ENCODE measurements around the gene ATP5MK. TPM values are rescaled to one million over a fixed set of nuclear protein-coding genes. Genes with fewer than 3 reads are reported as not detected.

The ATP5MK gene
- total RNA-seq, 1 experiment from 2014 or later = 307 TPM

DNA sequence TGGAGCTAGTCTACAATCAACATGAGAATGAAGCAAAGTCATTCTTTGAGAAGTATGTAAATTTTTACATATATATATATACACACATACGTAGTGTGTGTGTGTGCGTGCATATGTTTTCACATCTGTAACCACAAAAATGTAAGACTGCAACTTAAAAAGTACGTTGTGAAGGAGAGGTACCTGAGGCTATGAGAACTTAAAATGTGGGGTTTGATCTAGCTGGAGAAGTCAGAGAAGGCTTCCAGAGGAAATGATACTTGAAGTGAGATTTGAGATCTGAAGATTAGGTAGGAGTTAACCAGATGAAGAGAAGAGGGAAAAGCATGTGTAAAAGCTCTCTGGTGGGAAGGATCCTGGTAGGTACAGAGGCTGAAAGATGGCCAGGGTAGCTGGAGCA, 22.7 kb downstream of the ATP5MK start:
- Mint-ChIP-seq H3K9me3 (no peaks in the 10 kb centered on the region), H3K4me3 (no peak overlapping the region), H3K4me1 (peaks cover 2% of the 10 kb centered on the region; the same call in 1 of the 2 replicates), H3K27me3 (ENCODE audit: low read depth) (no peaks in the 10 kb centered on the region), H3K36me3 (peaks cover 20% of the 10 kb centered on the region), H3K27ac (no peak overlapping the region)
- POLR2A ChIA-PET = no interaction called here
- TF ChIP-seq ZNF121 (CRISPR knock-in tag; IDR thresholded peaks at IDR 0.05) = no peak
- TF ChIP-seq, protein P1, sequence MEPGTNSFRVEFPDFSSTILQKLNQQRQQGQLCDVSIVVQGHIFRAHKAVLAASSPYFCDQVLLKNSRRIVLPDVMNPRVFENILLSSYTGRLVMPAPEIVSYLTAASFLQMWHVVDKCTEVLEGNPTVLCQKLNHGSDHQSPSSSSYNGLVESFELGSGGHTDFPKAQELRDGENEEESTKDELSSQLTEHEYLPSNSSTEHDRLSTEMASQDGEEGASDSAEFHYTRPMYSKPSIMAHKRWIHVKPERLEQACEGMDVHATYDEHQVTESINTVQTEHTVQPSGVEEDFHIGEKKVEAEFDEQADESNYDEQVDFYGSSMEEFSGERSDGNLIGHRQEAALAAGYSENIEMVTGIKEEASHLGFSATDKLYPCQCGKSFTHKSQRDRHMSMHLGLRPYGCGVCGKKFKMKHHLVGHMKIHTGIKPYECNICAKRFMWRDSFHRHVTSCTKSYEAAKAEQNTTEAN (CRISPR knock-in tag; IDR thresholded peaks at IDR 0.05) = no peak
- ATAC-seq = no peak
- CTCF ChIA-PET = no interaction called here
- DNase-seq (ENCODE audit: low spot score) = no peak

DNA sequence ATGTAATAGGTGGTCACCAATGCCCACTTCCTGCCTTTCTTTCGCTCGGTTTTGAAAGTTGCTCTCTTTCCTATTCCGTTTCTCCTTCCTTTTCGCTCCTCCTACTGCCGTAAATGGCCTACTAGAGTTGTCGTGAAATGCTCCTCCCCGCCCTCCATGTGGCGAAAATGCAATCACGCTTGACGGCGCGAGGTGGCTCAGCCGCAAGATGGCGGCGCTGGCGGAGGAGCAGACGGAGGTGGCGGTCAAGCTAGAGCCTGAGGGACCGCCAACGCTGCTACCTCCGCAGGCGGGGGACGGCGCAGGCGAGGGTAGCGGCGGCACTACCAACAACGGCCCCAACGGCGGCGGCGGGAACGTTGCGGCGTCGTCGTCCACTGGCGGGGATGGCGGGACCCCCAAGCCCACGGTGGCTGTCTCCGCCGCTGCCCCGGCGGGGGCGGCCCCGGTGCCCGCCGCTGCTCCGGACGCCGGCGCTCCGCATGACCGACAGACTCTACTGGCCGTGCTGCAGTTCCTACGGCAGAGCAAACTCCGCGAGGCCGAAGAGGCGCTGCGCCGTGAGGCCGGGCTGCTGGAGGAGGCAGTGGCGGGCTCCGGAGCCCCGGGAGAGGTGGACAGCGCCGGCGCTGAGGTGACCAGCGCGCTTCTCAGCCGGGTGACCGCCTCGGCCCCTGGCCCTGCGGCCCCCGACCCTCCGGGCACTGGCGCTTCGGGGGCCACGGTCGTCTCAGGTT, 28.3 kb downstream of the ATP5MK start, which contains the start of gene TAF5:
Gene TAF5, plus strand, starts transcription at position 195 of the 737 bp plus-strand sequence. Its CDS starts 14 bp downstream, at position 209.
- Mint-ChIP-seq H3K9me3 (peaks cover 3% of the 10 kb centered on the region; the same call in 1 of the 2 replicates), H3K4me1 (peaks cover 5% of the 10 kb centered on the region; the same call in 1 of the 2 replicates)
- CTCF ChIA-PET = interaction anchor here (1.4 kb wide), 1 partner anchor 117 kb away, joined by 4 read pairs; no protein-coding TSS in a partner anchor
- peak; percentile 93 for TF ChIP-seq ARID4B (CRISPR knock-in tag; IDR thresholded peaks at IDR 0.05; ENCODE audit: borderline replicate concordance)
- TF ChIP-seq ATF2 (CRISPR knock-in tag; IDR thresholded peaks at IDR 0.05; ENCODE audit: borderline replicate concordance, low read depth) = no peak
- TF ChIP-seq RORB (CRISPR knock-in tag; IDR thresholded peaks at IDR 0.05) = no peak
- no peak for TF ChIP-seq JAZF1 (CRISPR knock-in tag; IDR thresholded peaks at IDR 0.05)
- TF ChIP-seq ETV6 (CRISPR knock-in tag; IDR thresholded peaks at IDR 0.05) = peak; percentile 95
- TF ChIP-seq MYBL2 (CRISPR knock-in tag; IDR thresholded peaks at IDR 0.05) = peak; percentile 42; the same call in 1 of the 2 replicates
- TF ChIP-seq ZNF232 (CRISPR knock-in tag; IDR thresholded peaks at IDR 0.05) = peak; percentile 87
- no peak for TF ChIP-seq SOX15 (CRISPR knock-in tag; IDR thresholded peaks at IDR 0.05)
- peak; percentile 92 for TF ChIP-seq TEAD1 (CRISPR knock-in tag; IDR thresholded peaks at IDR 0.05)
- peak; percentile 89 for TF ChIP-seq SP1 (CRISPR knock-in tag; conservative IDR thresholded peaks at IDR 0.05)
- peak; percentile 96 for TF ChIP-seq FOXK1 (CRISPR knock-in tag; IDR thresholded peaks at IDR 0.05)
- TF ChIP-seq ZMAT4 (CRISPR knock-in tag; IDR thresholded peaks at IDR 0.05) = no peak
- no peak for TF ChIP-seq EMX1 (CRISPR knock-in tag; IDR thresholded peaks at IDR 0.05)
- TF ChIP-seq NFYB (CRISPR knock-in tag; conservative IDR thresholded peaks at IDR 0.05; ENCODE audit: low read depth) = 0 out of 2 replicates have a peak, but pooled peaks have one; percentile 17
- TF ChIP-seq ZNF138 (CRISPR knock-in tag; conservative IDR thresholded peaks at IDR 0.05) = peak; percentile 51; the same call in 1 of the 2 replicates
- TF ChIP-seq FOXP1 (CRISPR knock-in tag; IDR thresholded peaks at IDR 0.05; ENCODE audit: borderline replicate concordance) = peak; percentile 93
- TF ChIP-seq, protein P1 (CRISPR knock-in tag; IDR thresholded peaks at IDR 0.05) = peak; percentile 43; the same call in 1 of the 2 replicates
- peak; percentile 74 for TF ChIP-seq CREM (CRISPR knock-in tag; IDR thresholded peaks at IDR 0.05)
- TF ChIP-seq, protein P2, sequence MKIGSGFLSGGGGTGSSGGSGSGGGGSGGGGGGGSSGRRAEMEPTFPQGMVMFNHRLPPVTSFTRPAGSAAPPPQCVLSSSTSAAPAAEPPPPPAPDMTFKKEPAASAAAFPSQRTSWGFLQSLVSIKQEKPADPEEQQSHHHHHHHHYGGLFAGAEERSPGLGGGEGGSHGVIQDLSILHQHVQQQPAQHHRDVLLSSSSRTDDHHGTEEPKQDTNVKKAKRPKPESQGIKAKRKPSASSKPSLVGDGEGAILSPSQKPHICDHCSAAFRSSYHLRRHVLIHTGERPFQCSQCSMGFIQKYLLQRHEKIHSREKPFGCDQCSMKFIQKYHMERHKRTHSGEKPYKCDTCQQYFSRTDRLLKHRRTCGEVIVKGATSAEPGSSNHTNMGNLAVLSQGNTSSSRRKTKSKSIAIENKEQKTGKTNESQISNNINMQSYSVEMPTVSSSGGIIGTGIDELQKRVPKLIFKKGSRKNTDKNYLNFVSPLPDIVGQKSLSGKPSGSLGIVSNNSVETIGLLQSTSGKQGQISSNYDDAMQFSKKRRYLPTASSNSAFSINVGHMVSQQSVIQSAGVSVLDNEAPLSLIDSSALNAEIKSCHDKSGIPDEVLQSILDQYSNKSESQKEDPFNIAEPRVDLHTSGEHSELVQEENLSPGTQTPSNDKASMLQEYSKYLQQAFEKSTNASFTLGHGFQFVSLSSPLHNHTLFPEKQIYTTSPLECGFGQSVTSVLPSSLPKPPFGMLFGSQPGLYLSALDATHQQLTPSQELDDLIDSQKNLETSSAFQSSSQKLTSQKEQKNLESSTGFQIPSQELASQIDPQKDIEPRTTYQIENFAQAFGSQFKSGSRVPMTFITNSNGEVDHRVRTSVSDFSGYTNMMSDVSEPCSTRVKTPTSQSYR (CRISPR knock-in tag; IDR thresholded peaks at IDR 0.05) = no peak
- no peak; the same call in 1 of the 2 replicates for TF ChIP-seq ESRRA (CRISPR knock-in tag; IDR thresholded peaks at IDR 0.05; ENCODE audit: borderline replicate concordance)
- TF ChIP-seq NR3C1 (CRISPR knock-in tag; conservative IDR thresholded peaks at IDR 0.05; ENCODE audit: low read depth) = no peak

More for the DNA sequence above, 28.3 kb downstream of the ATP5MK start, which contains the start of gene TAF5:
- H3K36me3 Mint-ChIP-seq = no peaks in the 10 kb centered on the region
- peak; percentile 94 for DNase-seq (ENCODE audit: low spot score)
- POLR2A ChIA-PET = interaction anchor here (0.5 to 0.6 kb wide), 2 partner anchors 18 to 194 kb away, joined by 3 to 4 read pairs; no protein-coding TSS in a partner anchor
- no peaks in the 10 kb centered on the region for H3K27me3 Mint-ChIP-seq (ENCODE audit: low read depth)
- H3K27ac Mint-ChIP-seq = peak within 1 kb of the TSS; percentile 94
- H3K4me3 Mint-ChIP-seq = peak within 1 kb of the TSS; percentile 78
- ATAC-seq = peak; percentile 66
